MCF 10A (cell line): ENCODE measurements around the gene IL36B. TPM values are rescaled to one million over a fixed set of nuclear protein-coding genes. Genes with fewer than 3 reads are reported as not detected.

Source experiments
- BruUV-seq: library from RNA; stranded (reverse); fragments of 400-500 nt; replicated peaks from 2 replicates; lab custom pipeline; 2021; lab: Mats Ljungman, UMichigan
- CTCF ChIA-PET: fragments of 300-600 bp; sonication (Branson Sonifier 250); formaldehyde crosslinking; extraction: SDS; loops from one replicate; lab custom pipeline; 2021; ENCODE audit warnings: antibody characterized with exemption, inconsistent platforms; lab: Yijun Ruan, JAX
- POLR2A ChIA-PET: fragments of 300-600, 350-650 bp; sonication (Branson Sonifier 250); formaldehyde crosslinking; extraction: SDS; loops from one replicate; lab custom pipeline; 2020; ENCODE audit warnings: antibody characterized with exemption, inconsistent platforms; lab: Yijun Ruan, JAX
- DNase-seq: peaks from one replicate; pipeline ENCODE4 v3.0.0-alpha.2; 2018; ENCODE audit not compliant: unreplicated experiment
- H3K27ac Mint-ChIP-seq: one replicate; pipeline ENCODE4 v1.8.0; 2022; ENCODE audit warnings: mild to moderate bottlenecking, low read depth, mixed read lengths; ENCODE audit not compliant: unreplicated experiment
- H3K27me3 Mint-ChIP-seq: one replicate; pipeline ENCODE4 v1.8.0; 2022; ENCODE audit warnings: mixed read lengths; ENCODE audit not compliant: insufficient read depth, unreplicated experiment
- H3K36me3 Mint-ChIP-seq: one replicate; pipeline ENCODE4 v1.8.0; 2022; ENCODE audit warnings: mild to moderate bottlenecking, moderate library complexity, mixed read lengths; ENCODE audit not compliant: insufficient read depth, unreplicated experiment
- H3K4me1 Mint-ChIP-seq: one replicate; pipeline ENCODE4 v1.8.0; 2022; ENCODE audit warnings: mixed read lengths; ENCODE audit not compliant: insufficient read depth, unreplicated experiment
- H3K4me3 Mint-ChIP-seq: one replicate; pipeline ENCODE4 v1.8.0; 2022; ENCODE audit warnings: mild to moderate bottlenecking, moderate library complexity, mixed read lengths; ENCODE audit not compliant: unreplicated experiment
- H3K9me3 Mint-ChIP-seq: one replicate; pipeline ENCODE4 v1.8.0; 2022; ENCODE audit warnings: mixed read lengths; ENCODE audit not compliant: unreplicated experiment
- intact Hi-C: fragments of 100-400 bp; cut with micrococcal nuclease; formaldehyde crosslinking; loops from 2 replicates; pipeline ENCODE4 v1.14.1; 2022
- total RNA-seq: library from RNA; stranded (reverse); gene quantifications from 2 replicates; pipeline ENCODE4 v1.2.3, GENCODE V29; 2022
- TF ChIP-seq, protein P1 (sequence below): fragments of 200-600 bp; IDR thresholded peaks from one replicate; pipeline ENCODE4 v1.8.0; 2022; ENCODE audit warnings: antibody characterized with exemption, mild to moderate bottlenecking; ENCODE audit not compliant: unreplicated experiment

Gene IL36B
- total RNA-seq, 1 experiment from 2014 or later: not detected

DNA sequence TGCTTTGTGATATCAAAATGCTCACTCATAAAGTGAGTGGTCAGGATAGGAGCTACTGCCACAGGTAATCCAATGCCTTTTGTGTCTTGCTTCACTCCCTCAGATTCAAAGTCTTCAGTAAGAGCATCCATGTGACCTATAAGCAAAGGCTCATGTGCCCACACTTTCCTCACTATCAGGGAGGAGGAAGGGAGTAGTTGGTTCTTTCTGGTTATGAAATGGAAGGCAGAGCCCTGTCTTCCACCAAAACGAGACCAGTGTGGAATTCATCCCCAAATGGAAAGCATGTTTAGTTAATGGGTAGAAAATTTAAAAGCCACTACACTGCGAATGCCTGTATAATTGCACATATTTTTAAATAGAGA, 40.9 kb upstream of the IL36B start:
- H3K4me1 Mint-ChIP-seq: no peaks in the 10 kb centered on the region
- H3K36me3 Mint-ChIP-seq: no peaks in the 10 kb centered on the region
- intact Hi-C loops: no loop called here
- no peak overlapping the region for H3K27ac Mint-ChIP-seq
- BruUV-seq: no TSS peak
- TF ChIP-seq, protein P1, sequence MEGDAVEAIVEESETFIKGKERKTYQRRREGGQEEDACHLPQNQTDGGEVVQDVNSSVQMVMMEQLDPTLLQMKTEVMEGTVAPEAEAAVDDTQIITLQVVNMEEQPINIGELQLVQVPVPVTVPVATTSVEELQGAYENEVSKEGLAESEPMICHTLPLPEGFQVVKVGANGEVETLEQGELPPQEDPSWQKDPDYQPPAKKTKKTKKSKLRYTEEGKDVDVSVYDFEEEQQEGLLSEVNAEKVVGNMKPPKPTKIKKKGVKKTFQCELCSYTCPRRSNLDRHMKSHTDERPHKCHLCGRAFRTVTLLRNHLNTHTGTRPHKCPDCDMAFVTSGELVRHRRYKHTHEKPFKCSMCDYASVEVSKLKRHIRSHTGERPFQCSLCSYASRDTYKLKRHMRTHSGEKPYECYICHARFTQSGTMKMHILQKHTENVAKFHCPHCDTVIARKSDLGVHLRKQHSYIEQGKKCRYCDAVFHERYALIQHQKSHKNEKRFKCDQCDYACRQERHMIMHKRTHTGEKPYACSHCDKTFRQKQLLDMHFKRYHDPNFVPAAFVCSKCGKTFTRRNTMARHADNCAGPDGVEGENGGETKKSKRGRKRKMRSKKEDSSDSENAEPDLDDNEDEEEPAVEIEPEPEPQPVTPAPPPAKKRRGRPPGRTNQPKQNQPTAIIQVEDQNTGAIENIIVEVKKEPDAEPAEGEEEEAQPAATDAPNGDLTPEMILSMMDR: no peak
- no peak overlapping the region for H3K4me3 Mint-ChIP-seq
- peaks cover 8% of the 10 kb centered on the region for H3K9me3 Mint-ChIP-seq
- ChIA-PET CTCF (interaction anchor here (1.1 to 1.3 kb wide), 2 partner anchors 45 to 106 kb away, joined by 4 to 9 read pairs; no protein-coding TSS in a partner anchor), POLR2A (no interaction called here)
- DNase-seq: no peak
- H3K27me3 Mint-ChIP-seq: peaks cover 25% of the 10 kb centered on the region

DNA sequence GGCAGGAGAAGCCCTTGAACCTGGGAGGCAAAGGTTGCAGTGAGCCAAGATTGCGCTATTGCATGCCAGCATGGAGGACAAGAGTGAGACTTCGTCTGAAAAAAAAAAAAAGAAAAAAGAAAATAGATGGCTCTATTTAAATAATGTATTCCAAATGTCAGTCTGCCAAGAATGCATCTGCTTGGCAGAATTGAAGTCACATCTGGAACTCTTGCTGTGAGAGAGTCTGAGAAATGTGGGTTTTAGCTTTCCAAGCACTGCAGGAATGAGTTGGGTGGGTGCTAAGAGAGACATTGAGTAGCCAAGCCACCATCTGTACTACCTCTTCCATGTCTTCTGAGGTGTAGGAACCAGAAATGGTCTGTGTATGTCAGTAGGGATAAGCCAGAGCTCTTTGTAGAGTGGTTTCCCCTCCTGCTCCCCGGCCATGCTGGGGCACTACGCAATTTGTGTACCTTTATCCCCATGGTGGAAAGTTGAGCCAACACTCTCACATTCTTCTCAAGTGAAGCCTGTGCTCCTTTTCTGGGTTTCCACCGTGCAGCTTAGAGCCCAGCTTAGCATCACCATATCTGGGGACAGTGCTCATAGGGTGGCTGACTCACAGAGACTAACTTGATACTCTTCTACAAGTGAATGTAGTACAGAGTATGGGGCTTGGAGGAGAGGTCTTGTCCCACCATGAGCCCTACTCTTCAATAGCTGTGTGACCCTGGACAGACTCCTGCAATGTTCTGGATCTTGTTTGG, 40.4 kb upstream of the IL36B start:
- ChIA-PET POLR2A (no interaction called here), CTCF (interaction anchor here (0.6 to 1.3 kb wide), 3 partner anchors 8 to 106 kb away, joined by 4 to 9 read pairs (median 6); no protein-coding TSS in a partner anchor)
- BruUV-seq: no TSS peak
- H3K9me3 Mint-ChIP-seq: peaks cover 8% of the 10 kb centered on the region
- no peak overlapping the region for H3K27ac Mint-ChIP-seq
- no peaks in the 10 kb centered on the region for H3K36me3 Mint-ChIP-seq
- TF ChIP-seq, protein P1: no peak
- intact Hi-C loops: no loop called here
- no peak overlapping the region for H3K4me3 Mint-ChIP-seq
- DNase-seq: no peak
- peaks cover 21% of the 10 kb centered on the region for H3K27me3 Mint-ChIP-seq
- H3K4me1 Mint-ChIP-seq: no peaks in the 10 kb centered on the region

DNA sequence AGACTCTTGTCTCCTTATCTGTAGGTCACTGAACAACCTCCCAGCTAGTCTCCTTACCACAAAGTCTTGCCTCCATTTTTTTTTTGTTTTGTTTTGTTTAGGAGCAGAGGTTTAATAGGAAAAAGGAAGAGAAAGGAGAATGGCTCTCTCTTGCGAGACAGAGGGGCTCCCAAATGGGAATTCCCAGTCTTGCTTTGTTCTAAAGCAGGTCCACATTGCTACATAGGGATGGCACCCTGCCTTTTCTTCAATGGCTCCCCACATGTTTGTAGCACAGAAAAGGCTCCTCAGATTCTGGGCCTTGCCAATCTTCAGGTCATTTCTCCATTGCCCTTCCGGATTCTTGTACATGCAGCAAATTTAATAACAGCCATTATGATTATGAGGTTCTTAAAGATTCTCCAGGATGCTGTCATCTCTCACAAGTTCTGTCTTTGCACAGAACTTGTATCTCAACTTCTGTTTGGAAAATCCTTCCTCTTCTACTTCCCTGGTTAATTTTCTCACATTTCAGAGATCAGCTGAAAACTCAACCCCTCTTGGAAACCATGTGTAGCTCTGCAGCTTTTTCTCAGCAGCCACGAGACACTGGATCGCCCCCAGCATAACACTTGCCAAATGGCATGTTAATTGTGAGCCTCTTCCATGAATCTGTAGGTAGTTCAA, 38.7 kb upstream of the IL36B start:
- no peaks in the 10 kb centered on the region for H3K4me1 Mint-ChIP-seq
- no TSS peak for BruUV-seq
- no peak overlapping the region for H3K4me3 Mint-ChIP-seq
- TF ChIP-seq, protein P1: no peak
- no peak overlapping the region for H3K27ac Mint-ChIP-seq
- no peak for DNase-seq
- no peaks in the 10 kb centered on the region for H3K36me3 Mint-ChIP-seq
- ChIA-PET CTCF (interaction anchor here (0.8 to 4.3 kb wide), 3 partner anchors 11 to 137 kb away, joined by 3 to 20 read pairs (median 3); no protein-coding TSS in a partner anchor), POLR2A (no interaction called here)
- intact Hi-C loops: no loop called here
- H3K9me3 Mint-ChIP-seq: no peaks in the 10 kb centered on the region
- H3K27me3 Mint-ChIP-seq: peaks cover 13% of the 10 kb centered on the region

DNA sequence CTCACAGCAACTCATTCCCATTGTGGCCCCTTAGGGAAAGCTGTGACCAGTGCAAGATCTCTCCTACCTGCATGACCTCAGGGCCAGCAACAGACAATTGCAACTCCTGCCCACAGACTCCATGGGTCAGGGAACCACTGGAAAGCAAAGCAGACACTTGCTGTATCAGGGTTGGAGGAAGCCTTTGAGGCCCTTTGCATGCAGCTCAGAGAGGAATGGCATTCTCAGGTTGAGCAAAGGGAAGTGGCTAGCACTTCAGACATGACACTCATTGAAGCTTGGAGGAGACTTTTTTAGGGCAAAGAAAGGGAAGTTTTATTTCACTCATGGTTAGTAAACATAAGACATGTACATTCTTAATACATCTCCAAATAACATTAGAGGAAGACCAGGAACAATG, 37.2 kb upstream of the IL36B start:
- Mint-ChIP-seq H3K4me1 (peaks cover 9% of the 10 kb centered on the region), H3K36me3 (no peaks in the 10 kb centered on the region), H3K9me3 (no peaks in the 10 kb centered on the region), H3K4me3 (no peak overlapping the region), H3K27me3 (peaks cover 4% of the 10 kb centered on the region), H3K27ac (no peak overlapping the region)
- DNase-seq: no peak
- ChIA-PET CTCF (interaction anchor here (0.8 to 4.3 kb wide), 3 partner anchors 10 to 363 kb away, joined by 3 to 24 read pairs (median 20); no protein-coding TSS in a partner anchor), POLR2A (interaction anchor here (1.0 kb wide), 1 partner anchor 34 kb away, joined by 3 read pairs; no protein-coding TSS in a partner anchor)
- no TSS peak for BruUV-seq
- TF ChIP-seq, protein P1: no peak
- intact Hi-C loops: no loop called here
